AG04449 (cell line): ENCODE measurements around the gene ALDH3B2.

ENCODE experiments used
- CTCF ChIA-PET: fragments of 350-600 bp; formaldehyde crosslinking; extraction: SDS; loops from one replicate; lab custom pipeline; 2021; ENCODE audit warnings: antibody characterized with exemption; lab: Yijun Ruan, JAX
- POLR2A ChIA-PET: fragments of 400-600, 350-600 bp; formaldehyde crosslinking; extraction: SDS; loops from one replicate; lab custom pipeline; 2020; ENCODE audit warnings: antibody characterized with exemption, inconsistent platforms; lab: Yijun Ruan, JAX
- DNase-seq: peaks from one replicate; pipeline ENCODE4 v3.0.0-alpha.2; 2010; ENCODE audit warnings: low read depth, low spot score
- H3K4me3 ChIP-seq: 2 replicates; pipeline ENCODE4 v1.5.1; 2011; ENCODE audit warnings: low read depth, mild to moderate bottlenecking, control low read depth, low read length
- CTCF ChIP-seq: IDR thresholded peaks from one replicate; pipeline ENCODE4 v1.5.1; 2011; ENCODE audit warnings: mild to moderate bottlenecking, moderate library complexity, low read length, control low read depth, inconsistent platforms; ENCODE audit not compliant: insufficient read depth; ENCODE audit errors: missing control alignments

ALDH3B2 gene

DNA sequence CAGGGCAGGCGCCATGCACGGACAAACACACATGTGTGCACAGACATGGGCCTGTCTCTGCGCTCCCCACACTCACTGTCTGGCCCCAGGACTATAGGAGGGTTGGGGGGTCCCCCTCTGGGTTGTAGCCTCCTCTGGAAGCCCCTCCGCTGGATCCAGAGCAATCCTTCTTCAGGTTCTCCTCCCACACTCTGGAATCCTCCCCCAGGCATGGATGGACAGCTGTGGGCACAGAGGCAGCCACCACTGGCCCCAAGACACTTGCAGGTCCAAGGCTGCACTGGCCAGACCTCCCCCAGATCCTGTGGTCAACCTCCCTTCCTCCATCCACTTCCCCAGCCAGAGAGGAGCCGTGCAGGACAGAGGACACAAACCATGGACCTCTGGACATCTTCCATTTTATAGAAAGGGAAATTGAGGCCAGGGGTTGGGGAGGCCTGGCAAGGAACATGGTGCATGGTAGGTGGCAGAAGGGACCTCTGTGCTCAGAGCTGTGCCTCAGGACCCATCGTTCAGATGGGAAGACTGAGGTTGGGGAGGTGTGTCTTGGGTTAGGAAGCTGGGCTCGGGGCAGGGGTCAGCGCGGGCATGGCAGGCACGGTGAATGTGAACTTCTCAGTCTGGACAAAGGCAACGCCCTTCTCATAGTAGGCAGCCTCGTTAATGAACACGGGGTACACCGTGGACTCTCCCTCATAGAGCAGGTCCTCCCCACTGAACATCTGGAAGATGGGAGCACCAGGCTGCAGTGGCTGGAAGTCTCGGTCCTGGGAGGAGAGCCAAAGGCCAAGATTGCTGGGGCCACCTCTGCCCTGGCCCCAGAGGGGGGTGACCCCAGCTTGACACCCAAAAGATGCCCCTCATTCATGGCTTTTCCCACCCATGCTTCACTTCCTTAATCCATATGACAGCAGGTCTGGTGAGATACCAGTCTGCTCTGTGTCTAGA, 32.0 kb downstream of the ALDH3B2 start:
- ChIA-PET CTCF (interaction anchor here (0.9 to 2.3 kb wide), 3 partner anchors 10 to 16 kb away, joined by 3 to 8 read pairs (median 7); partner anchors contain the start of gene NUDT8), POLR2A (no interaction called here)
- DNase-seq = no peak
- TF ChIP-seq CTCF = no peak
- no peak overlapping the region for H3K4me3 ChIP-seq

DNA sequence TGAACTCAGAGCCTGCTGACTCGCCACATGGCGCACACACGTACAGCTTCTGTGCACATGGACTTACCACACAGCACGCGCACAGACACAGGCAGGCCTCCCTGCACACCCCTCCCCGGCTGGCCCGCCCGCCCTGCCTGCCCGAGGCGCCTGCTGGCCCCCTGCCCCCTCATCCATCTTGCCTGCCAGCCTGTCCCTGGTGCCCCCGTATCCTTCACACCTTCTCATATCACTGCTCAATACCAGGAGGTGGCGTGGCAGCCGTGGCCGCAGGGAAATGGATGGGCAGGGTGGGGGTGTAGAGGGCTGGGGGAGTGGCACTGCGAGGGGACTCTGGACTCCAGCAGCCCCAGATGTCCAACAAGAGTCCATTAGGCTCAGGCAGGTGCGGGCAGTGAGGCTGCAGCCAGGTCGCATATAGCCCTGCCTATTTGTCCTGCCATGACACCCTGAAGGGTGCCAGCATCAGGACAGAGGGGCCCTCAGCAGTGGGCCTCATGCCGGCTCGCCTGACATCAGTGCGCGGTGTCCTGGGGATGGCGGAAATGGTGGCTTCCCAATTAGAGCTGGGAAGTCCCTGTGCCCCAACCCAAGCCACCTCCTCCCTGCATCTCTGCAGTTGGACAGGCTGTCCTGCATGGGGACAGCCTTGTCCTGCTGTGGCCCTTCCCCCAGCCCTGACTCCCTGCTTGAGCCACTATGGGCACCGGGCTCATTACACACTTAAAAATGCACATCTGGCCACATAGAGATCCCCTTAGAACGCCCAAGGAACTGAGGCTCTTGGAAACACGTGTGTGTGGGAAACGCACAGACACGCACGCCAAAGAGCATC, 32.9 kb downstream of the ALDH3B2 start:
- no peak for TF ChIP-seq CTCF
- no peak for DNase-seq
- ChIA-PET CTCF (interaction anchor here (2.1 to 2.3 kb wide), 2 partner anchors 11 to 17 kb away, joined by 7 to 8 read pairs; partner anchors contain the start of gene NUDT8), POLR2A (no interaction called here)
- H3K4me3 ChIP-seq = no peak overlapping the region

DNA sequence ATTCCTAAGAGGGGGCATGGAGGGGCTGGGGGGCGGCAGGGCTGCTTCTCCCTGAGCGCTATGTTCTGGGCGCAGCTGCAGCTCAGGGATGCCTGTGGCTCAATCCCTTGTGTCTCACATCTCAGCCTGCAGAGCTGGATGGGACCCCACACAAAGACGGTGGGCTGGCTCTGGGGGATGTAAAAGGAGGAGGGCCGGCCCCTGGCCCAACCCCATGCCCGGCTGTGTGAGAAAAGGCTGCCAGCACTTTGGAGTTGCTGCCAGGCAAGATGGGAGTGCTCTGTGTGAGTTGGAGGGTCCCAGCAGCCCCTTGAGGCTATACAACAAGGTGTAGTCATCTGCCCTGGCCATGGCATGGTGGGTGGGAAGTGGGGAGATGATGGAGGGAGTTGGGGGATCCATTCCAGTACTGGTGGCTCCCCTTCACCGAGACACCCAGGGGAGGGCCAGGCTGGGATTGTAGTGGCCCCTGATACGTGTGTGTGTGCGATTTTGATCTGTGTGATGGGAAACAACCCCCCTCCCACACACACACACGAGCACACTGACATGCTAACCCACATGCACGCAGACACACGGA, 33.6 kb downstream of the ALDH3B2 start:
- CTCF ChIA-PET = interaction anchor here (0.6 to 0.7 kb wide), 2 partner anchors 8 to 10 kb away, joined by 3 to 4 read pairs; no protein-coding TSS in a partner anchor
- POLR2A ChIA-PET = no interaction called here
- no peak for DNase-seq
- H3K4me3 ChIP-seq = no peak overlapping the region
- TF ChIP-seq CTCF = no peak

GRCh38 chr11:67640021-67640757, 34.2 kb downstream of the ALDH3B2 start:
- CTCF ChIA-PET = interaction anchor here (0.6 to 1.8 kb wide), 4 partner anchors 8 to 23 kb away, joined by 3 to 11 read pairs (median 4); no protein-coding TSS in a partner anchor
- DNase-seq = no peak

GRCh38 chr11:67639438-67639859, 35.0 kb downstream of the ALDH3B2 start, which contains the start of gene TBX10:
TSS of gene TBX10 (minus strand) at chr11:67639763. CDS start at chr11:67639472, 291 bp downstream.
- no peak for TF ChIP-seq CTCF
- ChIA-PET POLR2A (no interaction called here), CTCF (interaction anchor here (0.7 to 1.8 kb wide), 3 partner anchors 9 to 22 kb away, joined by 3 to 11 read pairs (median 9); partner anchors contain the start of gene NUDT8)
- H3K4me3 ChIP-seq = no peak within 1 kb of the TSS
- DNase-seq = no peak

More at GRCh38 chr11:67640021-67640757, 34.2 kb downstream of the ALDH3B2 start:
- POLR2A ChIA-PET = no interaction called here
- H3K4me3 ChIP-seq = no peak overlapping the region
- peak; percentile 57 for TF ChIP-seq CTCF
